ENCODE results near the gene YKT6.

Gene YKT6

GRCh38 chr7:44183386-44183785, 17.4 kb upstream of the YKT6 start:
- DNase-seq (ENCODE audit: low read depth), result no peak
- no peak for TF ChIP-seq CTCF (conservative IDR thresholded peaks at IDR 0.05; ENCODE audit: low read depth, low read length)

GRCh38 chr7:44184206-44184872, 16.4 kb upstream of the YKT6 start:
- TF ChIP-seq CTCF (conservative IDR thresholded peaks at IDR 0.05; ENCODE audit: low read depth, low read length), result no peak
- DNase-seq (ENCODE audit: low read depth), result peak; percentile 88
- no peak overlapping the region for H3K4me3 ChIP-seq (ENCODE audit: low read depth, low read length)

More at GRCh38 chr7:44183386-44183785, 17.4 kb upstream of the YKT6 start:
- H3K4me3 ChIP-seq (ENCODE audit: low read depth, low read length), result no peak overlapping the region

- no peak for DNase-seq (ENCODE audit: low read depth)
- H3K4me3 ChIP-seq (ENCODE audit: low read depth, low read length), result no peak overlapping the region
- TF ChIP-seq CTCF (conservative IDR thresholded peaks at IDR 0.05; ENCODE audit: low read depth, low read length), result no peak
Measured at GRCh38 chr7:44184873-44185446, 15.8 kb upstream of the YKT6 start.

GRCh38 chr7:44185729-44186128, 15.0 kb upstream of the YKT6 start:
- no peak for DNase-seq (ENCODE audit: low read depth)
- no peak for TF ChIP-seq CTCF (conservative IDR thresholded peaks at IDR 0.05; ENCODE audit: low read depth, low read length)
- no peak overlapping the region for H3K4me3 ChIP-seq (ENCODE audit: low read depth, low read length)

- no peak for DNase-seq (ENCODE audit: low read depth)
- no peak for TF ChIP-seq CTCF (conservative IDR thresholded peaks at IDR 0.05; ENCODE audit: low read depth, low read length)
- no peak overlapping the region for H3K4me3 ChIP-seq (ENCODE audit: low read depth, low read length)
Measured at GRCh38 chr7:44186736-44187135, 14.0 kb upstream of the YKT6 start.

- TF ChIP-seq CTCF (conservative IDR thresholded peaks at IDR 0.05; ENCODE audit: low read depth, low read length), result no peak
- no peak for DNase-seq (ENCODE audit: low read depth)
- H3K4me3 ChIP-seq (ENCODE audit: low read depth, low read length), result no peak overlapping the region
Measured at GRCh38 chr7:44187636-44188416, 13.0 kb upstream of the YKT6 start.
